Measurements from ENCODE around the gene CDH4. TPM values are rescaled to one million over a fixed set of nuclear protein-coding genes. Genes with fewer than 3 reads are reported as not detected.

The CDH4 gene
- total and polyA plus RNA-seq, 2 of the 8 experiments (the other 6 are each of a cell fraction or from before 2014, with no cell fraction given): 4.3 to 7.9 TPM

DNA sequence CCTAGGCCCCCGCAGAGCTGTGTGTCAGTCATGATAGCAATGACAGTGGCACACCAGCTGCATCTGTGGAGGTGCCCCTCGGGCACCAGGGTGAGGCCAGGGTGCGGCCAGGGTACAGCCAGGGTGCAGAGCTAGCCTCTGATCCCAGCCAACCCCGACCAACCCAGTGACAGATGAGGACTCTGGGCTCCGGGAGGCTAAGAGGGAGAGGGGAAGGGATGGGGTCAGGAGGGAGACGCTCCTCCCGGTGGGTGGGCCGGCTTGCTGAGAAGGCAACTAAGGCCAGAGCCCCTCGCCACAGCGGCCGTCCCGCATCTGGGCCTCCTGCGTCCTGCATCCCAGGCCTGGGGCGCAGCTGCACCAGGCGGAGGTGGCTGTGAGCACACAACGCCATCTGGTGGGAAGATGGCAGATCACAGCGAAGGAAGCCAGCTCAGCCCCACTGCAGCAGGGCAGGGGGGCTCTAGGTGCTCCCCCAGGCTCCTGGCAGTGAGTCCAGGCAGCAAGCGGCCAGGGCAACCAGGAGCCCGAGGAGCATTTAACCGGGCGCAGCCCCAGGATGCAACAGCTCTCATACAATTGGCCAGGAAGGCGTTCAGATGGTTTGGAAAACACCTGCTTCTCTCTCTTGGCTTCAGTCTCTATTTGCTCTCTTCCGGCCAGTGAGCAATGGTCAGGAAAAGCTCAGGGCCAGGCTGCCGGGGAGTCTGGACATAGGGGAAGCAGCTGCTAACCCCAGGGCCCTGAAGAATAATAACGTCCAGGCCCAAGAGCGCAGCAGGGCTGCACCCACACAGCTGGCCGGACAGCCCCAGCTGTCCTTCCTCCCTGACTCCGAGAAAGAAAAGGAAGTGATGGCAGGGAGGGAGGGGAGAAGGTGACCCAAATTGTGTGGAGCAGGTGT, 644.2 kb downstream of the CDH4 start:
- H3K14ac ChIP-seq (ENCODE audit: insufficient read length): no peak overlapping the region
- no peak overlapping the region for H3K56ac ChIP-seq (replicated peaks; ENCODE audit: insufficient read length, low read depth, low read length)
- POLR2A ChIA-PET (ENCODE audit: partially characterized antibody): interaction anchor here (0.5 to 0.6 kb wide), 2 partner anchors 8 to 208 kb away, joined by 4 read pairs; no protein-coding TSS in a partner anchor
- no peaks in the 10 kb centered on the region for H3K79me1 ChIP-seq (ENCODE audit: low read depth, low read length)
- no peak overlapping the region for H3K27ac ChIP-seq (ENCODE audit: low read depth, low read length)
- H2BK5ac ChIP-seq (ENCODE audit: low read depth, low read length): no peak overlapping the region
- peaks cover 9% of the 10 kb centered on the region; the same call in 1 of the 2 replicates for H3K23me2 ChIP-seq (ENCODE audit: low read depth, low read length)
- WGBS, 2 experiments (ENCODE audit: extremely low coverage in 1 of 2, insufficient coverage in 1 of 2, insufficient read length in 1 of 2, insufficient replicate concordance in 2 of 2, low coverage in 1 of 2, low lambda C conversion rate in 2 of 2, missing lambda C conversion rate in 1 of 2): 53% methylated on average over 26 of the region's 28 CpGs; no CpG with 5 or more reads in 1 of the 2 experiments
- H3K23ac ChIP-seq (ENCODE audit: insufficient read length): no peak overlapping the region
- H4K91ac ChIP-seq (replicated peaks; ENCODE audit: insufficient read length, low read length): no peak overlapping the region
- no peak overlapping the region for H2AK5ac ChIP-seq (ENCODE audit: low read depth, low read length)
- no peak overlapping the region; the same call in 1 of the 2 replicates for H4K8ac ChIP-seq (ENCODE audit: extremely low read depth, insufficient read depth, low read length)
- FAIRE-seq (no peak), DNase-seq (ENCODE audit: low read depth in 1 of 2, low spot score in 2 of 2) (peak; percentile 29 to 82)
- H2BK20ac ChIP-seq (ENCODE audit: low read length): no peak overlapping the region
- H3K4me1 ChIP-seq (replicated peaks in 1 of 4; ENCODE audit: control insufficient read depth in 3 of 4, insufficient read depth in 4 of 4, low read length in 3 of 4): no peaks in the 10 kb centered on the region
- no peak overlapping the region for H2BK15ac ChIP-seq (ENCODE audit: low read length)
- H3K9me3 ChIP-seq (ENCODE audit: insufficient read depth in 2 of 2, low read depth in 1 of 2, low read length in 1 of 2): no peaks in the 10 kb centered on the region
- H3K4ac ChIP-seq (replicated peaks; ENCODE audit: insufficient read length, low read depth, low read length): no peak overlapping the region
- H3K36me3 ChIP-seq (ENCODE audit: control insufficient read depth in 2 of 4, insufficient read depth in 4 of 4, low read length in 3 of 4): no peaks in the 10 kb centered on the region
- H4K5ac ChIP-seq (ENCODE audit: insufficient read length, low read depth, low read length): no peak overlapping the region
- CTCF ChIA-PET (ENCODE audit: partially characterized antibody): interaction anchor here (0.5 to 1.7 kb wide), 26 partner anchors 9 to 709 kb away, joined by 3 to 20 read pairs (median 4); no protein-coding TSS in a partner anchor
- H2BK120ac ChIP-seq (replicated peaks; ENCODE audit: low read depth, low read length): no peak overlapping the region
- no peak overlapping the region for H3K9ac ChIP-seq (replicated peaks in 1 of 4; ENCODE audit: extremely low read depth in 1 of 4, low read depth in 3 of 4, low read length in 3 of 4)
- no peak overlapping the region for H3K18ac ChIP-seq (ENCODE audit: extremely low read depth, low read length)
- peaks cover 1 to 2% of the 10 kb centered on the region in 2 experiments for H4K20me1 ChIP-seq (replicated peaks in 1 of 2; ENCODE audit: control insufficient read depth in 1 of 2, insufficient read depth in 2 of 2, low read length in 2 of 2)
- no peak overlapping the region for H2BK12ac ChIP-seq (ENCODE audit: low read depth, low read length)
- H3K4me3 ChIP-seq (ENCODE audit: extremely low read depth in 1 of 4, insufficient read depth in 2 of 4, low read depth in 3 of 4, low read length in 4 of 4): no peak overlapping the region
- no peak overlapping the region for H2AFZ ChIP-seq (ENCODE audit: low read length)
- H3K4me2 ChIP-seq (ENCODE audit: insufficient read depth in 1 of 2, low read depth in 2 of 2, low read length in 2 of 2): no peak overlapping the region
- no peaks in the 10 kb centered on the region for H3K79me2 ChIP-seq (ENCODE audit: control insufficient read depth in 1 of 2, insufficient read depth in 2 of 2, low read length in 2 of 2)
- peaks cover 0 to 3% (median 0%) of the 10 kb centered on the region in 4 experiments; a peak in 2 of 7 replicates for H3K27me3 ChIP-seq (replicated peaks in 1 of 4; ENCODE audit: control insufficient read depth in 3 of 4, extremely low read depth in 1 of 4, insufficient read depth in 3 of 4, low read length in 3 of 4)
- TF ChIP-seq RXRA (IDR thresholded peaks at IDR 0.05; ENCODE audit: insufficient read depth, low read depth, low read length): no peak
- no peak for TF ChIP-seq RNF2 (IDR thresholded peaks at IDR 0.05; ENCODE audit: borderline replicate concordance, low read depth, low read length, missing control alignments, poor library complexity, severe bottlenecking)
- TF ChIP-seq ATF2 (IDR thresholded peaks at IDR 0.05; ENCODE audit: low read length): no peak
- TF ChIP-seq, protein P1, sequence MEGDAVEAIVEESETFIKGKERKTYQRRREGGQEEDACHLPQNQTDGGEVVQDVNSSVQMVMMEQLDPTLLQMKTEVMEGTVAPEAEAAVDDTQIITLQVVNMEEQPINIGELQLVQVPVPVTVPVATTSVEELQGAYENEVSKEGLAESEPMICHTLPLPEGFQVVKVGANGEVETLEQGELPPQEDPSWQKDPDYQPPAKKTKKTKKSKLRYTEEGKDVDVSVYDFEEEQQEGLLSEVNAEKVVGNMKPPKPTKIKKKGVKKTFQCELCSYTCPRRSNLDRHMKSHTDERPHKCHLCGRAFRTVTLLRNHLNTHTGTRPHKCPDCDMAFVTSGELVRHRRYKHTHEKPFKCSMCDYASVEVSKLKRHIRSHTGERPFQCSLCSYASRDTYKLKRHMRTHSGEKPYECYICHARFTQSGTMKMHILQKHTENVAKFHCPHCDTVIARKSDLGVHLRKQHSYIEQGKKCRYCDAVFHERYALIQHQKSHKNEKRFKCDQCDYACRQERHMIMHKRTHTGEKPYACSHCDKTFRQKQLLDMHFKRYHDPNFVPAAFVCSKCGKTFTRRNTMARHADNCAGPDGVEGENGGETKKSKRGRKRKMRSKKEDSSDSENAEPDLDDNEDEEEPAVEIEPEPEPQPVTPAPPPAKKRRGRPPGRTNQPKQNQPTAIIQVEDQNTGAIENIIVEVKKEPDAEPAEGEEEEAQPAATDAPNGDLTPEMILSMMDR (IDR thresholded peaks at IDR 0.05; ENCODE audit: control extremely low read depth in 1 of 3, insufficient read depth in 1 of 3, low read depth in 1 of 3, low read length in 3 of 3): peak; percentile 86 to 95 (median 90)
- no peak for TF ChIP-seq BCL11A (IDR thresholded peaks at IDR 0.05; ENCODE audit: low read depth in 2 of 2, low read length in 2 of 2)

Measured in H1 (cell line).